OCI-LY1 (cell line): ENCODE measurements around the gene LHX1.

ENCODE experiments used
- CTCF ChIP-seq: fragments of 200-600 bp; sonication (generic), shearing (Covaris generic); IDR thresholded peaks from 2 replicates; pipeline ENCODE4 v1.5.1; 2017; ENCODE audit warnings: mild to moderate bottlenecking, antibody characterized with exemption, low read length, moderate library complexity, mixed read lengths
- EZH2 ChIP-seq: fragments of 200-600 bp; sonication (generic), shearing (Covaris generic); IDR thresholded peaks from 2 replicates; pipeline ENCODE4 v1.8.0; 2017; ENCODE audit warnings: borderline replicate concordance, mixed run types, mild to moderate bottlenecking, antibody characterized with exemption, low read length, moderate library complexity, mixed read lengths

DNA sequence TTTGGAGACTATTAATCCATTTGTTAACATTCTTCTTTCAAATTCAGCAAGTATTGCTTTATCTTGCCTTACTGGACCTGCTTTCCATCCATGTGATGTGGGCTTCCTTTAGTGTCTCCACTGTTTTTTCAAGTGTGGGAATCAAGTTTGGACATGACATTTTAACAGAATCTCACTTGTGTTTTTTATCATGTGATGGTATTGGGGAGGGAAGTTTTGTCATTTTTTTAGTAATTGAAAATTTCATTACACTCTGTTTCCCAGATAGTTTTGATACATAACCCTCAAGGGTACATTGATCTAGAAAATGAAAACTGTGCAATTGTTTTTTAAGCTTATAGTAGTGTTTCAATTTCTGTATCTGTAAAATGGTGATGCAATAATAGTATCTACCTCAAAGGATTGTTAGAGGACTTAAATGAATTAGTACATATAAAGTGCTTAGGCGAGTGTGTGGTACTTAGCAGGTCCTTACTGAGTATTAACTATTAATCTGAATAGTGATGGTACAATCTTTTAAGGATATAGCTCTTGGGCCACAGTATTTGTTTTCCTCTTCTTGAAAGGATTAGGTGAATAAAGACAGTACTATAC is 38.7 kb downstream of the LHX1 start:
- TF ChIP-seq CTCF (no peak), EZH2 (no peak)
